Natural killer cell (primary cell): ENCODE data around the gene EPHB2. TPM values are rescaled to one million over a fixed set of nuclear protein-coding genes. Genes with fewer than 3 reads are reported as not detected.

Experiments used
- ATAC-seq, 3 donors: fragments of 150-1000 bp in 2 of 3; fragments of 200-7000 bp in 1 of 3; cut with Tn5 transposase; 1 replicate in 1 of 3; 2 replicates in 2 of 3; pipeline ENCODE4 v1.10.0; 2021; ENCODE audit warnings: mild to moderate bottlenecking in 2 of 3, moderate library complexity in 2 of 3
- DNase-seq, 2 donors: peaks; one replicate each; pipeline versions ENCODE4 v3.0.0 to v3.0.0-alpha.2; 2013 to 2021; ENCODE audit warnings: mixed read lengths in 1 of 2
- H3K27ac ChIP-seq: one replicate; pipeline ENCODE4 v1.5.1; 2013; ENCODE audit warnings: mild to moderate bottlenecking, low read length
- H3K27me3 ChIP-seq: one replicate; pipeline ENCODE4 v1.6.1; 2013; ENCODE audit warnings: low read length; ENCODE audit not compliant: control insufficient read depth, insufficient read depth
- H3K36me3 ChIP-seq: one replicate; pipeline ENCODE4 v1.6.1; 2013; ENCODE audit warnings: low read length; ENCODE audit not compliant: control insufficient read depth, insufficient read depth
- H3K4me1 ChIP-seq: one replicate; pipeline ENCODE4 v1.6.1; 2013; ENCODE audit warnings: low read length; ENCODE audit not compliant: control insufficient read depth, insufficient read depth
- H3K4me3 ChIP-seq: one replicate; pipeline ENCODE4 v1.5.1; 2013; ENCODE audit warnings: low read length
- H3K9me3 ChIP-seq: one replicate; pipeline ENCODE4 v1.6.1; 2013; ENCODE audit warnings: low read length; ENCODE audit not compliant: control insufficient read depth, insufficient read depth
- H3K27ac Mint-ChIP-seq, 2 donors: one replicate each; pipeline ENCODE4 v1.8.0; 2022; ENCODE audit warnings: mild to moderate bottlenecking in 2 of 2, mixed read lengths in 2 of 2, moderate library complexity in 1 of 2
- H3K27me3 Mint-ChIP-seq, 2 donors: one replicate each; pipeline ENCODE4 v1.8.0; 2022; ENCODE audit warnings: low read depth in 2 of 2, mixed read lengths in 2 of 2
- H3K36me3 Mint-ChIP-seq: one replicate; pipeline ENCODE4 v1.8.0; 2022; ENCODE audit warnings: mixed read lengths
- H3K4me1 Mint-ChIP-seq, 2 donors: one replicate each; pipeline ENCODE4 v1.8.0; 2022; ENCODE audit warnings: mixed read lengths in 2 of 2
- H3K4me3 Mint-ChIP-seq: one replicate; pipeline ENCODE4 v1.8.0; 2022; ENCODE audit warnings: mild to moderate bottlenecking, moderate library complexity, mixed read lengths
- H3K9me3 Mint-ChIP-seq, 2 donors: one replicate each; pipeline ENCODE4 v1.8.0; 2022; ENCODE audit warnings: mixed read lengths in 2 of 2
- WGBS: methylation state at CpG from one replicate; pipeline ENCODE4 v1.1.7; 2013; ENCODE audit warnings: missing lambda C conversion rate; ENCODE audit not compliant: insufficient coverage; 5-methylcytosine and 5-hydroxymethylcytosine counted together
- intact Hi-C: fragments of 100-400 bp; cut with micrococcal nuclease; formaldehyde crosslinking; loops from one replicate; pipeline ENCODE4 v1.14.2; 2022
- total RNA-seq, 4 donors: library from RNA; stranded (reverse); fragments of 120-200 nt in 1 of 4; gene quantifications; one replicate each; pipeline versions ENCODE4 v1.2.3 to v1.2.4, GENCODE V29; 2013 to 2022
- TF ChIP-seq, protein P1 (sequence below): fragments of 200-600 bp; IDR thresholded peaks from one replicate; pipeline ENCODE4 v1.8.0; 2022; ENCODE audit warnings: antibody characterized with exemption

Gene EPHB2
- total RNA-seq, 3 donors from 2014 or later (not counting 1 experiment from before 2014, with no cell fraction given): 0.14 to 0.23 TPM; not detected in 1

DNA sequence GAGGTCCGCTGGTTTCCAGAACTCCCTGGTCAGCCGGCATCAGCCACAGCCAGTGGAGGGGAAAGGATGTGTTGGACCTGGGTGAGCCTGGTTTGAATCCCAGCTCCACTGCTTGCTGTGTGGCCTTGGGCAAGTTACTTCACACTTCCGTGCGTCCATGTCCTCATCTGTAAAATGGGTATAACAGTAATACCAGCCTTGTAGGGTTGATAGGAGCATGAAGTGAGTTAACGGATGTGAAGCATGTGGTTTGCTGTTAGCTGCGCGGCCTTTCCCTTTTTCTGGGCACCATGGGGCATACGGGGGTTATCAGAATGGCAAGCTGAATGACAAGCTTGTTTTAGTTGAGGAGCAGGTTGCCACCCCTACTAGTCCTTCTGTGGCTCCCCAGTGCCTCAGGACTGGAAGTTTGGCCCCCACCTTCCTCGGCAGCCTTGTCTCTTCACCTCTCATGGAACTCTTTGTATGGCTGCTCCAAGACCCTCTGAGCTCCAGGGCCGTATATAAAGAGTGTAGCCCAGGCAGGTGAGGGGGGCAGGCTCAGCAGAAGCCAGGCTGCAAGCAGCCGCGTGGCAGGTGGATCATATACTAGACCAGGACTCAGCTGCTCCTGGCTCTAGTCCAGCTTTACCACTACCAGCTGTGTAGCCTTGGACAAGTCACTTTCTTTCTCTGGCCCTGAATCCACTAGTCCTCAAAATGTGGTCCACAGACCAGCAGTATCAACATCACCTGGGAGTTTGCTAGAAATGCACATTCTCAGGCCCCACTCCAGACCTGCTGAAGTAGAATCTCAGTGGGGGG is 166.7 kb downstream of the EPHB2 start:
- Mint-ChIP-seq H3K4me3 (no peak overlapping the region), H3K4me1 (peaks cover 0 to 9% of the 10 kb centered on the region in 2 donors), H3K27me3 (peaks cover 0 to 4% of the 10 kb centered on the region in 2 donors), H3K36me3 (no peaks in the 10 kb centered on the region), H3K9me3 (no peaks in the 10 kb centered on the region), H3K27ac (no peak overlapping the region)
- H3K27me3 ChIP-seq: no peaks in the 10 kb centered on the region
- ATAC-seq: no peak
- no peak overlapping the region for H3K4me3 ChIP-seq
- H3K9me3 ChIP-seq: no peaks in the 10 kb centered on the region
- DNase-seq: no peak
- H3K36me3 ChIP-seq: no peaks in the 10 kb centered on the region
- intact Hi-C loops: no loop called here
- peaks cover 4% of the 10 kb centered on the region for H3K4me1 ChIP-seq
- 87% methylated on average over 12 of the region's 12 CpGs for WGBS
- no peak overlapping the region for H3K27ac ChIP-seq
- TF ChIP-seq, protein P1, sequence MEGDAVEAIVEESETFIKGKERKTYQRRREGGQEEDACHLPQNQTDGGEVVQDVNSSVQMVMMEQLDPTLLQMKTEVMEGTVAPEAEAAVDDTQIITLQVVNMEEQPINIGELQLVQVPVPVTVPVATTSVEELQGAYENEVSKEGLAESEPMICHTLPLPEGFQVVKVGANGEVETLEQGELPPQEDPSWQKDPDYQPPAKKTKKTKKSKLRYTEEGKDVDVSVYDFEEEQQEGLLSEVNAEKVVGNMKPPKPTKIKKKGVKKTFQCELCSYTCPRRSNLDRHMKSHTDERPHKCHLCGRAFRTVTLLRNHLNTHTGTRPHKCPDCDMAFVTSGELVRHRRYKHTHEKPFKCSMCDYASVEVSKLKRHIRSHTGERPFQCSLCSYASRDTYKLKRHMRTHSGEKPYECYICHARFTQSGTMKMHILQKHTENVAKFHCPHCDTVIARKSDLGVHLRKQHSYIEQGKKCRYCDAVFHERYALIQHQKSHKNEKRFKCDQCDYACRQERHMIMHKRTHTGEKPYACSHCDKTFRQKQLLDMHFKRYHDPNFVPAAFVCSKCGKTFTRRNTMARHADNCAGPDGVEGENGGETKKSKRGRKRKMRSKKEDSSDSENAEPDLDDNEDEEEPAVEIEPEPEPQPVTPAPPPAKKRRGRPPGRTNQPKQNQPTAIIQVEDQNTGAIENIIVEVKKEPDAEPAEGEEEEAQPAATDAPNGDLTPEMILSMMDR: no peak

- Histone ChIP-seq H3K9me3 (no peaks in the 10 kb centered on the region), H3K4me3 (no peak overlapping the region), H3K27me3 (no peaks in the 10 kb centered on the region), H3K27ac (no peak overlapping the region), H3K4me1 (peaks cover 4% of the 10 kb centered on the region), H3K36me3 (no peaks in the 10 kb centered on the region)
- H3K27me3 Mint-ChIP-seq: peaks cover 0 to 4% of the 10 kb centered on the region in 2 donors
- WGBS: 87% methylated on average over 1 of the region's 1 CpG
- no peaks in the 10 kb centered on the region for H3K9me3 Mint-ChIP-seq
- no peak overlapping the region for H3K27ac Mint-ChIP-seq
- DNase-seq (no peak), ATAC-seq (no peak)
- H3K4me1 Mint-ChIP-seq: peaks cover 0 to 9% of the 10 kb centered on the region in 2 donors
- H3K4me3 Mint-ChIP-seq: no peak overlapping the region
- intact Hi-C loops: no loop called here
- no peaks in the 10 kb centered on the region for H3K36me3 Mint-ChIP-seq
- TF ChIP-seq, protein P1: no peak
Measured at GRCh38 chr1:22877980-22878379, 167.3 kb downstream of the EPHB2 start.

DNA sequence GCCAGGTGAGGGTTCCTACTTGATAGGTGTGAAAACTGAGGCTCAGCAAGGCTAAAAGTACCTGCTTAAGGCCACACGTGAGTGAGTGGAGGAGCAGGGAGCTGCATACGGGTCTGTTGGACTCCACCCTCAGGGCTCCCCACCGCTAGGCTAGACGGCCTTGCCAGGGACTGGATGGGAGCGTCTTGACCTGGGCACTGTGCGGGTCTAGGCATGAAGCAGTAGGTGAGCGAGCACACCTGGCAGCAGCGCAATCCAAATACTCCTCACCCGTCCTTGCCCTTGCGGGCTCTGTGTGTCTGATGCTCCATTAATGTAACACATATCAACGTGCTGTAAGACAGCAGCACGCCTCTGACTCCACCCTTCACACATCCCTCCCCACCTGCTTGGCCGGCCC is 168.0 kb downstream of the EPHB2 start:
- Histone ChIP-seq H3K27ac (no peak overlapping the region), H3K9me3 (no peaks in the 10 kb centered on the region), H3K27me3 (no peaks in the 10 kb centered on the region), H3K4me3 (no peak overlapping the region), H3K36me3 (no peaks in the 10 kb centered on the region), H3K4me1 (peaks cover 5% of the 10 kb centered on the region)
- TF ChIP-seq, protein P1: no peak
- Mint-ChIP-seq H3K27me3 (peaks cover 0 to 4% of the 10 kb centered on the region in 2 donors), H3K4me1 (peaks cover 0 to 15% of the 10 kb centered on the region in 2 donors), H3K4me3 (no peak overlapping the region), H3K9me3 (no peaks in the 10 kb centered on the region), H3K36me3 (no peaks in the 10 kb centered on the region), H3K27ac (no peak overlapping the region)
- no peak for DNase-seq
- intact Hi-C loops: no loop called here
- ATAC-seq: no peak
- WGBS: 88% methylated on average over 13 of the region's 13 CpGs
